Stimulated activated naive B cell treated with anti-CD40 and anti-IgM and Interleukin-4, amounts not matched to agents 10 μg/mL and 1 μg/mL and 100 μg/mL, for 72 hours (primary cell): Measurements from ENCODE around the gene AKR1C4.

Experiments used
- ATAC-seq, 2 donors: fragments of 150-1000 bp; cut with Tn5 transposase; replicated peaks; 2 replicates each; pipeline ENCODE4 v1.10.0; 2021; ENCODE audit warnings: moderate library complexity in 1 of 2
- DNase-seq: peaks from one replicate; pipeline ENCODE4 v3.0.0; 2021
- H3K27ac Mint-ChIP-seq: one replicate; pipeline ENCODE4 v1.8.0; 2022; ENCODE audit warnings: mild to moderate bottlenecking, mixed read lengths
- H3K27me3 Mint-ChIP-seq, 2 donors: one replicate each; pipeline ENCODE4 v1.8.0; 2022; ENCODE audit warnings: mixed read lengths in 2 of 2
- H3K36me3 Mint-ChIP-seq, 2 donors: one replicate each; pipeline ENCODE4 v1.8.0; 2022; ENCODE audit warnings: mixed read lengths in 2 of 2, mild to moderate bottlenecking in 1 of 2
- H3K4me1 Mint-ChIP-seq, 2 donors: one replicate each; pipeline ENCODE4 v1.8.0; 2022; ENCODE audit warnings: mixed read lengths in 2 of 2, mild to moderate bottlenecking in 1 of 2
- H3K4me3 Mint-ChIP-seq, 2 donors: one replicate each; pipeline ENCODE4 v1.8.0; 2022; ENCODE audit warnings: mild to moderate bottlenecking in 2 of 2, mixed read lengths in 2 of 2, moderate library complexity in 1 of 2
- H3K9me3 Mint-ChIP-seq, 2 donors: one replicate each; pipeline ENCODE4 v1.8.0; 2022; ENCODE audit warnings: mixed read lengths in 2 of 2, mild to moderate bottlenecking in 1 of 2

The AKR1C4 gene

GRCh38 chr10:5266351-5266750 is 69.7 kb downstream of the AKR1C4 start:
- DNase-seq (no peak), ATAC-seq (no peak)
- no peak overlapping the region for H3K4me3 Mint-ChIP-seq
- no peaks in the 10 kb centered on the region for H3K36me3 Mint-ChIP-seq
- H3K9me3 Mint-ChIP-seq = peaks cover 5 to 6% of the 10 kb centered on the region in 2 donors
- H3K27ac Mint-ChIP-seq = no peak overlapping the region
- H3K4me1 Mint-ChIP-seq = no peaks in the 10 kb centered on the region
- H3K27me3 Mint-ChIP-seq = peaks cover 0 to 1% of the 10 kb centered on the region in 2 donors

GRCh38 chr10:5266804-5267203 is 70.2 kb downstream of the AKR1C4 start:
- Mint-ChIP-seq H3K4me1 (no peaks in the 10 kb centered on the region), H3K27ac (no peak overlapping the region), H3K27me3 (no peaks in the 10 kb centered on the region), H3K36me3 (no peaks in the 10 kb centered on the region), H3K4me3 (no peak overlapping the region), H3K9me3 (peaks cover 4 to 5% of the 10 kb centered on the region in 2 donors)
- DNase-seq = no peak
- no peak for ATAC-seq

- H3K4me1 Mint-ChIP-seq = no peaks in the 10 kb centered on the region
- H3K4me3 Mint-ChIP-seq = no peak overlapping the region
- no peaks in the 10 kb centered on the region for H3K27me3 Mint-ChIP-seq
- no peak overlapping the region for H3K27ac Mint-ChIP-seq
- H3K9me3 Mint-ChIP-seq = peaks cover 4 to 5% of the 10 kb centered on the region in 2 donors
- no peak for ATAC-seq
- DNase-seq = no peak
- no peaks in the 10 kb centered on the region for H3K36me3 Mint-ChIP-seq
These were observed 71.6 kb downstream of the AKR1C4 start for GRCh38 chr10:5268234-5268633.
